ENCODE data around the gene CASKIN1.

DNA sequence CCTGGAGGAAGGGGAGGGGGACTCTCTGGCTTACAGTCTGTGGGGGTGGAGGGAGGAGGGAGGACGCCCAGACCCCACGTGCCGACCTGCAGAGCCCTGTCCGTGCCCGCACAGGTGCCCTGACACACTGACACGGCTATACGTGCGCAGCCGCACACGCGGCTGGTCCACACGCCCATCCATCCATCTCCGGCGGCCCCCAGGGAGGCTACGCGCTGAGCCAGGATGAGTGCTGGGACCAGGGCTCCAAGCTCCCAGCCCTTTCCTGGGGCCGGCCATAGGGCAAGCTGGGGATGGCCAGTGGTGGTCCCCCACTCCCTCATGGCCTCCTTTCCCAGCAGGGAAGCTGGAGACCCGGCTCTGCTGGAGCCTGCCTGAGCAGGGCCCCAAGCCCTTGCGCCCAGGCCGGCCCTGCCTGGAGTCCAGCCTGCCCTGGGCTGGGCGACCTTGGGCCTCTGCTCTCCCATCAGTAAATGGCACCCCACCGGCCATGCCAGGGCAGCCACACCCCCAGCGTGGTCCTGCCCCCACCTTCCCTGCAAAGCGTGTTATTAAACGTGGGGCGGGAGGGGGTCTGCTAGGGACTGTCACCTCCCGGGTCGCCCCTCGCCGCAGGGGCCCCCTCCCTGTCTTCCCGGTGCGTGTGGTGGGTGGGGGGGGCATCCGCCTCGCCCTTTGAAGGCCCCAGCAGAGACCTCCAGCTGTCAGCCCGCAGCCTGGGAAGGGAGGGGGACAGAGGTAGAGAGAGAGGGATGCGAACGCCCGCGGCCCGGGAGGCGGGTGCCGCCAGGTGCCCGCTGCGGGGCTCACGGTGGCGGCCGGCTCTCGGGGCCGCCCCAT, 863 bp downstream of the CASKIN1 start:
- TF ChIP-seq POLR2A (IDR thresholded peaks at IDR 0.05), result no peak
- TF ChIP-seq, protein P1, sequence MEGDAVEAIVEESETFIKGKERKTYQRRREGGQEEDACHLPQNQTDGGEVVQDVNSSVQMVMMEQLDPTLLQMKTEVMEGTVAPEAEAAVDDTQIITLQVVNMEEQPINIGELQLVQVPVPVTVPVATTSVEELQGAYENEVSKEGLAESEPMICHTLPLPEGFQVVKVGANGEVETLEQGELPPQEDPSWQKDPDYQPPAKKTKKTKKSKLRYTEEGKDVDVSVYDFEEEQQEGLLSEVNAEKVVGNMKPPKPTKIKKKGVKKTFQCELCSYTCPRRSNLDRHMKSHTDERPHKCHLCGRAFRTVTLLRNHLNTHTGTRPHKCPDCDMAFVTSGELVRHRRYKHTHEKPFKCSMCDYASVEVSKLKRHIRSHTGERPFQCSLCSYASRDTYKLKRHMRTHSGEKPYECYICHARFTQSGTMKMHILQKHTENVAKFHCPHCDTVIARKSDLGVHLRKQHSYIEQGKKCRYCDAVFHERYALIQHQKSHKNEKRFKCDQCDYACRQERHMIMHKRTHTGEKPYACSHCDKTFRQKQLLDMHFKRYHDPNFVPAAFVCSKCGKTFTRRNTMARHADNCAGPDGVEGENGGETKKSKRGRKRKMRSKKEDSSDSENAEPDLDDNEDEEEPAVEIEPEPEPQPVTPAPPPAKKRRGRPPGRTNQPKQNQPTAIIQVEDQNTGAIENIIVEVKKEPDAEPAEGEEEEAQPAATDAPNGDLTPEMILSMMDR (IDR thresholded peaks at IDR 0.05), result no peak
- TF ChIP-seq EP300 (IDR thresholded peaks at IDR 0.05; ENCODE audit: low read depth), result no peak
- TF ChIP-seq POLR2AphosphoS5 (IDR thresholded peaks at IDR 0.05), result no peak
